GM15510 (cell line): ENCODE data around the gene LIMK2.

Experiments
- POLR2A ChIP-seq: IDR thresholded peaks from 3 replicates; pipeline ENCODE4 v1.6.1; 2011; ENCODE audit warnings: borderline replicate concordance; ENCODE audit not compliant: insufficient read length; ENCODE audit errors: extremely low read depth

Gene LIMK2

DNA sequence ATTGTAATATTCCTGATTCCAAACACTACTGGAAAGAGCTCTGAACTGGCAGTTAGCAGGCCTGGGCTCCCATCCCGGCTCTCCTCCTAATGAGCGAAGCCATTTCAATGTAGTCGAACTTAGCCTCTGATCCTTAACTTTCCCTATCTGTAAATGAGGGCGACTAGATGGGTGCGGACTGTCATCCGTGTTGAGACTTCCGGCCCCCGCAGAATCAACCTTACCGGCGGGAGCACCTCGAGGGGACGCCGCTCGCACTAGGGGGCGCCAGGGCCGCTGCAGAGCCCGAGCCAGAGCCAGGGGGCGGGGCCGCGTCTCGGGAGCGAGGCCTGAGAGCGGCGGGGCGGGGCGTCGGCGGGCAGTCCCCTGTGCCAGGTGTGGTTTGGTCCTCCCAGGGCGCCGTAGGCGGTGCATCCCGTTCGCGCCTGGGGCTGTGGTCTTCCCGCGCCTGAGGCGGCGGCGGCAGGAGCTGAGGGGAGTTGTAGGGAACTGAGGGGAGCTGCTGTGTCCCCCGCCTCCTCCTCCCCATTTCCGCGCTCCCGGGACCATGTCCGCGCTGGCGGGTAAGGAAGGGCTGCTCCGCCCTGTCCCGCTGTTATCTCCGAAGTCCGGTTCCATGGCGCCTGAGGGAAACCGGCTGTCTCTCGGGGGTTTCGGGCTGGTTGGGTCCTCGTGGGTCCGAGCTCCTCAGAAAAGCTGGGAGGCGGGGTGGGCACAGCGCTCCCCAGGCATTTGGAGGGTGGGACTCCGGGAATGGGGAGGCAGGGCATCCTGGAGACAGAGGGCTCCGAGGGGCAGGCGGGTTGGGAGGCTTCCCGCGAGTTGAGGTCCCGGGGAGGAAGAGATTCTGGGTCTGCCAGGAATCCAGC lies at the start of gene LIMK2:
Gene LIMK2 (plus strand): TSS at position 437 of the 869 bp plus-strand sequence. CDS start 111 bp downstream, at position 548.
- peak; percentile 82 for TF ChIP-seq POLR2A

- no peak for TF ChIP-seq POLR2A
Measured at GRCh38 chr22:31170971-31171370, 41.1 kb upstream of the LIMK2 start.

- no peak for TF ChIP-seq POLR2A
Measured at GRCh38 chr22:31173386-31174145, 38.5 kb upstream of the LIMK2 start.

- TF ChIP-seq POLR2A = no peak
Measured at GRCh38 chr22:31176923-31177322, 35.2 kb upstream of the LIMK2 start.

- no peak for TF ChIP-seq POLR2A
Measured at GRCh38 chr22:31177420-31178162, 34.5 kb upstream of the LIMK2 start.

- no peak for TF ChIP-seq POLR2A
Measured at GRCh38 chr22:31178859-31179258, 33.2 kb upstream of the LIMK2 start.

GRCh38 chr22:31179345-31179744 lies 32.8 kb upstream of the LIMK2 start:
- no peak for TF ChIP-seq POLR2A

- TF ChIP-seq POLR2A = no peak
Measured at GRCh38 chr22:31184015-31184414, 28.1 kb upstream of the LIMK2 start.

DNA sequence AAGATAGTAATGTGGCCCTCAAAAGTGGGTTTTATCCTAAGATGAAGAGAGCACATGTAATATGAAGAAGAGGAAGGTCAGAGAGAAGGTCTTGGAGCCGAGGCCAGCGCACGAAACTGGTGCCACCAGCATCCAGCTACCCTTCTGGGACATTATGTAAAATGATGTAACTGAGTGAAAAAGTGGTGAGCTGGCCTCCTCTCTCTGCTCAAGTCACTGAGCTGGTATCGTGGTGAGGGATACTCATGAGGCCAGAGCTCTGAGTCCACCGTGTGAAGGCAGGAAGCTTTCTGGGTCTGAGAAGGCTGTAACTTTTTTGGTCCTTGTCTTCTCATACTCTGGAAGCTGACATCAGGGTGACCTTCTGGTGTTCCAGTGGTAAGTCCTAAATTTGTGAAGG lies 27.0 kb upstream of the LIMK2 start:
- TF ChIP-seq POLR2A = no peak

GRCh38 chr22:31187627-31188026 lies 24.5 kb upstream of the LIMK2 start:
- TF ChIP-seq POLR2A = no peak

DNA sequence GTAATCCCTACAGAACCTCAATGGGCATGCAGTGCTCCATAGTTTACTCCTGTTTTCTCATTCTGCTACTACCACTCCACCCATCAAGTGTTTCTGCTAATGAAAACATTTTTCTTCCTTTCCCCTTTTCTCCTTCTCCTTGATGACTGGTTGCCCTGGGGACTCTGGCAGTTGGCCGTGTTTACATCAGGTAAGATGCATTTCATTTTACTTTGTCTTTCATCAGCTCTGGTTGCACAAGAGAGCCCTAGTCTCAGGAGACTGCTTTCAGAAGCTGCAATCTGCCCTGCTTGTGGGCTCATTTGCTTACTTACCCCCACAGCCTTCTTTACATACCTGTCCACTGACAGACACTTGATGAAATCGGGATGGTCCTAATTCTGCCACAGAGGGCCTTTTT lies 19.6 kb upstream of the LIMK2 start:
- TF ChIP-seq POLR2A = no peak

DNA sequence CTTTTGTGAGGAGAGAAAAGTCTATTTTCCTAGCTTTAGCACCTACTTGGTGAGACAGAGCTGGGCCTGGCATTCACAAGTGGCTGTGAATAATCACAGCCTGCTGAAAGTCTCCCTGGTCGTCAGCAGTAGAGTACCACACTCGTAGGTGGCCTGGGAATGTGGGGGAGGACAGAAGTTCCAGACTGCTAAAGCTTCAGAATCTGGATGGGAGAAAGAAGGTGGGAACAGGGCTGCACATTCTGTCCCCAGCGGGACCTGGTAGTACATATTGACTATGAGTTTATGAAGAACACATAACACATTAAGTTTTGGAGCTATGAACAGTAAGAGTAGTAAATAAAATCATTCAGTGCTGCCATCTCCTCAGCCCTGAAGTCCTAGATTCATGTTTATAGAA lies 19.0 kb upstream of the LIMK2 start:
- no peak for TF ChIP-seq POLR2A

DNA sequence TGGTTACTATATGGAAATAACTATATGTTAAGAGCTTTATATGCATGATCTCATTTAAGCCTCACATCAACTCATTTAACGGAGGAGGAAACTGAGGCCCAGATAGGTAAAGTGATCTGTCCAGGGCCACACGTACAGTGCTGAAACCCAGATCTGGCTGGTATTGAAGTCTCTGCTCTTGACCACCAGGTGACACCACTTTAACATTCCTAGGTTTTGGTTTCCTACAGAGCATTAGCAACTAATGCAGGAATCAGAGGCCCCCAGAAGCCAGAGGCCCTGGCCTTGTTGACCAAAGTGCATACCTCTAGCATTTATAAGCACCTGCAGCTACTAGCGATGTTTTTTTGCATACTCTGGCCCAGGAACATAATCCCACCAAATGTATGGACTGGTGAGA lies 12.9 kb upstream of the LIMK2 start:
- TF ChIP-seq POLR2A = no peak

GRCh38 chr22:31206896-31207687 lies 5.0 kb upstream of the LIMK2 start:
- TF ChIP-seq POLR2A = no peak

GRCh38 chr22:31210556-31211421 lies 1.3 kb upstream of the LIMK2 start:
- TF ChIP-seq POLR2A = no peak
